Left renal cortex interstitium (tissue), 4 donors: ENCODE measurements around the gene LAMA1. TPM values are rescaled to one million over a fixed set of nuclear protein-coding genes. Genes with fewer than 3 reads are reported as not detected.

ENCODE experiments used
- DNase-seq, 4 donors: peaks; one replicate each; pipeline ENCODE4 v3.0.0-alpha.2; 2013; ENCODE audit warnings: low read depth in 4 of 4, low spot score in 2 of 4, missing footprints in 1 of 4
- polyA plus RNA-seq, 4 donors: library from polyadenylated mRNA; unstranded; fragments of 120-200 nt; gene quantifications; one replicate each; pipeline ENCODE4 v1.2.1, GENCODE V29; 2013; ENCODE audit not compliant: insufficient read length in 4 of 4

LAMA1 gene
- polyA plus RNA-seq, 4 donors, result 53.2 to 100 (median 74.0) TPM

DNA sequence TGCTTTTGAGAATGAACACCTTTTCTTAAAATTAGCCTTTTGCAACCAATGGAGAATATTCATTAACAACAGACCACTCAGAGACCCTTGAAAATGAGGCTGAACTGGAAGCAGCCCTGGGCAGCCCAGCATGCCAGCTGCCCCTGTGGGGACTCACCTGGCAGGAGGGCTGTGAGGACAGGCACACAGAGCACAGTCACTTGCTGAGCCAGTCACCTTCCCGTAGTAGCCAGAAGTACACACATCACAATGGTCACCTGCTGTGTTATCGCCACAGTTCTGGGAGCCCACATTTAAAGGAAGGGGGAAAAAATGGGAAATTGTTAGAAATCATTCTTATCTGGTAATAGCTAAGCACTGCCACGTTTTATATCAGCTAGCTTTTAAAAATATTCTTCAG lies 115.5 kb downstream of the LAMA1 start:
- DNase-seq, result no peak

DNA sequence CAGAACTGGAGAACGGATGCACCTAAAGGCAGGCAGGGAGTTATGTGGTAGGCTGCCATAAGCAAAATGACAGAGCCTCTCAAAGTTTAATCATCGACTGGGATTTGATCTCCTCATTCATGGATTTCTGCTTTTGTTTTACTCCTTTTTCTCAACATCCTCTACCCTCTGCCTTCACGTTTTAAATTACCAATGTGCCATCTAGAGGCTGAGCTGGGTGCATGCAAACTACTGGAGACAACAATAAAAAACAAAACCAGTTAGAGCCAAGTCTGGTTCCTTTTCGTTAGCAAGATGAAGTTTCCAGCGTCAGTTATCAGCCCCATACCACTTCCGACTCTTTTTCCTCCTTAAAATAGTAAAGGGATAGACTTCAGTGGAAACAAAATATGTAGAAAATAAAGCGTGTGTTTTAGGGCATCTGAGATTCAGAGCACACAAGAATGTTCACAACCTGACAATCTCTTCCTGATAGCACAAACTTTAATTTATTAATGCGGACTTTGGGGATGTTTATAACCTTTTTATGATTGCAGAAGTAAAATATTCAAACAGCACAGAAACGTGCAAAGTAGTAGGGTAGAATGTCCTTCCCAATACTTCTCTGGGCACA lies 117.0 kb downstream of the LAMA1 start:
- DNase-seq, result no peak

DNA sequence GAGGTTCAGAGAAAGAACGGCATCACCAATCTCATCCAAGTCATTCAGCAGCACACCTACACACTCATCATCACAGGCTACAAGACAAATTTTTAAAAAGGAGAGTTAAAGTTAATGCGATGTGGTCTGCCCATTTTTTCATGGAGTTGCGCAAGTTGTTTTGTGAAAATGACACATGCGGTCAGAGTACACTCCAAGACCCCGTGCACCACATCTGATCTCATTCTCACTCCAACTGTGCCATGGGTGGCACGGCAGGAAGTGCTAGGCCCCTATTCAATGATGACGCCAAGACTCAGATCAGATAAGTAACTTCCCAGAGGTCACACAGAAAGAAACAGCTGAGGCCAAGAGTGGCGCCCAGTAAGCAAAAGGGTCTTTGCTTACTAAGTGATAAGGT lies 119.8 kb downstream of the LAMA1 start:
- DNase-seq, result no peak

DNA sequence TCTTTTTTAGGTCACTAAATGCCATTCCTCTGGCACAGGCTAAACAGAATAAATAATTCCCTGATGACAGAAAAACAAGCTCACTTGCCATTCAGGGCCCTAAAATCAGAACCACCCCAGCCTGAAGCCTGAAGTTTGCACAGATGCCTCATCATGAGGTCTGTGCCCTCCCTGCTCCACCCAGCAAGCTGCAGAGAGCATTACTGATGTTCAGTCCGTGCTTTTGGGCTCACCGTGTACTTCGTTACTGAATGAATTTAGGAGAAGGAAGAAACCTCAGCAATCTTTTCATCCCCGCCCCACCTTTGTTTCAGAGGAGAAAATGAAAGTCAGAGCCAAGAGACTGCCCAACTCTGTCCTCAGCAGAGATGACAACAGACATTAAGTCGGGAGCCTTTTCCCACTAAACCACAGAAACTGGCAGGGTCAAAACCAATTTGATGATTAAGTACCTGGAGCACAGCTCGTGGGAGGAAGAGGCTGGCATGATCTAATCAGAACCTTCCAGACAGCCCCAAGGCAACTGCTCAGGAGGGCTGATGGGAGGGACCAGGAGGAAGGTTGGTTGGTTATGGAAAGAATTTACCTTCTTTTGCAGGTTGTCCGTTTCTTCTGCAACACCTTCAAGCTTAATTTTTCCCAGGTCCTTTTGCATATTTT lies 122.7 kb downstream of the LAMA1 start:
- DNase-seq, result no peak

DNA sequence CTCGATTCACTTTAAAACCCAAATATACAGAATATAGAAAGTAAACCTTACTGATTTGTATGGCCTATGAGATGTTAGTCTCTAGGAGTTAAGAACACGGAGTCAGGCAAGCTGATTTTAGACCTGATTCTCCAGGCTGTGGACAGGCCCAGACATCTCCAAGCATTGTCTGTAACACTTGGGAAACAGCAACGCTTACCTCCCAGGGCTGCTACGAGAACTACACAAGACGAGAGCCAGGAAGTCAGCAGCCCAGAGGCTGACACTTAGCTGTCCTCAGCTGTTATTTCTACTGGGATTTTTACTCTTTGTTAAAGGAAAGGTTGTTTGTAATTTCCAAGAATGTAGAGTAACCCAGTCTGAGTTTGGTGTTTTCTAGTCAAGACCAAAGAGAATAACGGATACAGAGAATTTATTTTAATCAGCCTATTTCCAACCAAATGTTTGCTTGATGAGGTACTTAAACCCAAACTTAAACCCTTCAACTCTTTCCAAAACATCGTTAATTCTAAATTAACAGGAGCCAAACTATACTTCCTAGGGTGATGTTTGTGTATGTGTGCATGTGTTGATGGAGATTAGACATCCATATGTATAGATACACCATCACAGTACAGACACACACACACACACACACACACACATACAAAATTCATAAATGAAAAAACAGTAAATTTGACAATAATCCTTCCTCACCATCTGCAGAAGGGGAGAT lies 123.4 kb downstream of the LAMA1 start:
- no peak for DNase-seq

DNA sequence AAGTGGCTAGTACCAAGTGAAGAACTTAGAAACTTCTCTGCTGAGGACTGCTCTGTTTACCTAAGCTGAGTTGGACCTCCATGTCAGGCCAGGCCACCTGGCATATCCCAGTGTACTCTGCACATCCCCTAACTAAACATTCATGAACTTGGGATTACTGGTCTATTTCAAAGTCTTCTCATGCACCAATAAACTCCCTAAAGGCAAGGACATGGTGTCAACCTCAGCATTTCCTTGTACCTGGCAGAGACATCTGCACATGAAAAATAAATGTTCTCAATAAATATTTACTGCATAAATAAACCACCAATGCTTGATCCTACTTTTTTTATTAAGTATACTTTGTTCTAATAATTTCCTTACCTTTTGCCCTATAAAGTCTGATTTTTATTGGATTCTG lies 124.8 kb downstream of the LAMA1 start:
- no peak for DNase-seq

- no peak for DNase-seq
Measured at GRCh38 chr18:6983366-6983765, 134.2 kb downstream of the LAMA1 start.

- no peak for DNase-seq
Measured at GRCh38 chr18:6982398-6982797, 135.2 kb downstream of the LAMA1 start.

- DNase-seq, result no peak
Measured at GRCh38 chr18:6980363-6980762, 137.2 kb downstream of the LAMA1 start.

GRCh38 chr18:6979954-6980353 lies 137.6 kb downstream of the LAMA1 start:
- DNase-seq, result no peak

GRCh38 chr18:6976935-6977334 lies 140.7 kb downstream of the LAMA1 start:
- no peak for DNase-seq

- DNase-seq, result no peak
Measured at GRCh38 chr18:6975084-6975483, 142.5 kb downstream of the LAMA1 start.

DNA sequence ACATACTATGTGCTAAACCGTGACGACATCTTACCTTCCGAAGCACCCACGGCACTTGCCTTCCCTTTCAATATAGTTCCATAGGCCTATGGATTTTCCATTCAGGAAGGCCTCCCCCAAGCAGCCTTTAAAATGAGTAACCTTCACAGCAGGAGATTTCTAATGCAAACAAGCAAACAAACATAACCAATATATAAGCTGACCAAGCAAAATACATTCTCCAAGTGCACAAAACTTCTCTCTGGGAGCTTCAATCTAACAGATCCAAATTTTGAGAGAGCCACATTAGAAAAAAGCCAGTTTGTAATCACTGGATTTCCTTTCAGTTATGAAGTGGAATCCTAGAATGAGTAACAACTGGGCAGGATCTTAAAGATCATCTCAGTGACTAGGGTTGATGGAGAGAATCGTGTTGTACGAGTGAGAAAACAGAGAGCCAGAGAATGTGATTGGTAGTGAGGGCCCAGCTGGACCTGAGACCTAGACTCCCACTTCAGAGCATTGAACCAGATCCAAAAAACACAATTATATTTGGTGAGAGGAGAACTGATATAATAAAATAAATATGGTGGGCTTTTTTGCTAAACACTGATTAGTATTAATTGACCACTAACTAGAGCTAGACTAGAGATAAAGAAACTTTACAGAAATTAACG lies 145.6 kb downstream of the LAMA1 start:
- DNase-seq, result no peak

DNA sequence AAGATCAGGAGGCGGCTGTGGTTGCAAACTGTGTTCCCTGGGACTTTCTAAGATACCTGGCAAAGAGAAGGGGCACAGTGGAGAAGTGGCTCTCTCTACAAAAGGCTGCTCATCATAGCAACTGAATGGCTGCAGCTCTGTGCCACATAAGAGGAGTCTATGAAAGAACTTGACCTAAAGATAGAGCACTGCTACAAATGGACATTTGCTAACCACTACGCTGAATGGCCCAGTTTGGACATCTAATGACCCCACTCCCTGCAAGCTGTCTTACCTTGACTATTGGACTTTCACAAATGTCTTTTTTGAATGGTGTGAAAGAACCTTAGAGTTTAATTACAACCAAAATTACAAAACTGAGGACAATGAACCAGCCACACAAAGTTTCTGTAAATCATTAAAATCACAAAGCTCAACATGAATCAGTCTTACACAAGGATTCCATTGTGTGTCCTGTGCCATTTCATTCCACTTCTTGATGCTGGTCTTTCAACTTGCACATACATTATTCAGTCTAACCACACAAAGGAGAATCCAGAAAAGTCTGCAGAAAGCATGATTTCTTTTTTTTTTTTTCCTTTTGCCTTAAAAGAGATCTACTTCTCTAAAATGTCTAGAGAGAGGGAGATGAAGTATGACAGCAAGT lies 154.0 kb downstream of the LAMA1 start:
- DNase-seq, result no peak

DNA sequence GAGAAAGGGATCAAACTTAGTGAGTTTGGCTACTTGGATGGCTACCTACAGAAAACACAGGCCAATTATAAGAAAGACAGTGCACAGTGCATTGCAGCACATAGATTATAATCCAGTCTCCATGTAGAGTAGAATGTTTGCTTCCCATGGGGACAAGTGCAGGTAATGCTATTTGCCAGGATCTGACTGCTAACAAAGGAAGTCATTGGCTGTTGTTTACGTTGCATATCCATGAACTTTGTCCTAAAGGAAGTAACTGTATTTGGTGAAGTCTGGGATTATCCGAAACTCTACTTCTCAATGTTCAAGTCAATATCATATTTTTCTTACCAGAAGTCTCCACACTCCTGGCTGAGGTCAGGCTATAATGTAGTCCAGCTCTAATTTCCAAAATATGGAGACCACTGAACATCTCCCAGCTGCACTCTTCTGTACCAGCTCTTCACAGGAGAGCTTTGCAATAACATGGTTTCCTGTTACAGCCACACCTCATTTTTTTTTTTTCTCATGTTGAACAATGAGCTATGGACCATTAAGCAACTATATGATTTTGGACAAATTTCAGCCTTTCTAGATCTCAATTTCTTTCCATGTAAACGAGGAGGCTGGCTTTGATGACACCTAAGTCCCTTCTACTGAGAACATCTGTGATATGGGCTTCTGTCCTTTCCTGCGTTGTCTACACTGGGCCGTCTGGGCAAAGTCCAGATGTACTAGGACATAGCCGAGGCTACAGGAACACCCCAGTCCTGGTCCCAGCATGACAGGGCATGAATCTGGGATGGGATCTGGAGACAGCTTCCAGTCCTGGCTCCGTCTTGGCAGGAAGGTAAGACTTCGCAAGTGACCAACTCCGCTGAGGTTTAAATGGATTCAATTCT lies 154.8 kb downstream of the LAMA1 start:
- DNase-seq, result no peak

DNA sequence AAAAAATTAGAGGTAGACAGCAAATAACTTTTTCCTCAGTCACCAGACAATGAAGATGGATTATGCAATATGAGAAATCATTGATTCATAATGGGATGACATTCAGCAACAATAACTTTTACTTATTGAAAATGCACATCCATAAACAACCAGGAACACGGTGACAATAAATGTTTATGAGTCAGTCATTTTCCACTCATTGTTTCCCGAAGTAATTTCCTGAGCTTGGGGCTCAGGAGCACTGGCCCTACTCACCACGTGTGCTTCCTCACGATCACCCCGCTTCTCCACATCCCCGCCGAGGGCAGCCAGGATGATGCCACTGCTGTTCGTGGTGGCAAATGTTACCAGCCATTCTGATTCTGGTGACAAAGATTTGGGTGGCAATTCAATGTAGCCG lies 156.3 kb downstream of the LAMA1 start:
- no peak for DNase-seq

DNA sequence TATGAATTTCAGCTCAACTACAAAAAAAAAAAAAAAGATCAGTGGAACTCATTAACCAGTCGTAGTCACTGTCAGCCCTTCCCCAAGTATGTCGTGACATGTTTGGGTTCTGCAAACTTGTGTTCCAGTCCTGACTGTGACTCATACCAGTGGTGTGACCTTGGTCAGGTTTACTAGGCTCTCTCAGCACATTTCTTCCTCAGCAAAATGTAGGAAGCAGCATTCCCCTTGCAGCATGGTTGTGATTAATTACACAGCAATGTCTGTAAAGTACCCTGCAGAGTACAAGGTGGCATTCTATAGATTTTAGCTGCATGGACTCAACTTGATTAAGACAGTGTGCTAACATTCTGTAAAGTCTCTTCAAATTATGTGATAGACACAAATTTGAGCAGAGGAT lies 156.9 kb downstream of the LAMA1 start:
- no peak for DNase-seq

DNA sequence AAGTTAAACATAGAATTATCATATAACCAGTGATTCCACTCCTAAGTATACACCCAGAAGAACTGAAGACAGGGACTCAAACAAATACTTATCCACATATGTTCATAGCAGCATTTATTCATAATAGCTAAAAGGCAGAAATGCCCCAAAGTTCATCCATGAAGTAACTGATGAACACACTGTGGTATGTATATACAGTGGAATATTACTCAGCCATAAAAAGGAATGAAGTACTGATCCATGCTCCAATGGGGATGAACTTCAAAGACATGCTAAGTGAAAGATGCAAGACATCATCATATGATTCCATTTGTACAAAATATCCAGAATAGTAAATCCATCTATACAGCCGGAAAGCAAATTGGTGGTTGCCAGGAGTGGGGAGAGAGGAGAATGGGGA lies 157.5 kb downstream of the LAMA1 start:
- no peak for DNase-seq

DNA sequence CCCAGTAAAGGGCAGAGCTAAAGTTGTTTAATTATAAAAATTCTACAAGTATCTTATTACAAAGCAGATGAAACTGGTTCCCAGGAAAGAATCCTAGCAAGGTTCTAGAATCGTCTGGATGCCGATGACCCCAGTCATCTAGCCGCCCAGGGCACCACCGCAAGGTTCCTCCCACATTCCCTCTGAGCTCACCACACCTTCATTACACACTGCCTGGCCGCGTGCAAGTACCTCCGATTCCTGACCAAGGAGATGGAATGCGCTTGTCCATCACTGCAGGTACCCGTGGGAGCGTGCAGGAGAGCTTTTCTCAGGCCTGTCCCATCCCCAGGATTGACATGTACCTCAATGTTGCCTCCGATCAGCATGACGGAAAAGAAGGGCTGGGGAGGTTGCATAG lies 158.5 kb downstream of the LAMA1 start:
- DNase-seq, result no peak

- DNase-seq, result no peak
Measured at GRCh38 chr18:6956999-6957398, 160.6 kb downstream of the LAMA1 start.
